ENCODE results near the gene CD81.
"Not testable (repeated sequence)": the region's sequence is repeated elsewhere in the genome, so short reads cannot be mapped to it uniquely, and the experiment has no call there.

CD81 gene

DNA sequence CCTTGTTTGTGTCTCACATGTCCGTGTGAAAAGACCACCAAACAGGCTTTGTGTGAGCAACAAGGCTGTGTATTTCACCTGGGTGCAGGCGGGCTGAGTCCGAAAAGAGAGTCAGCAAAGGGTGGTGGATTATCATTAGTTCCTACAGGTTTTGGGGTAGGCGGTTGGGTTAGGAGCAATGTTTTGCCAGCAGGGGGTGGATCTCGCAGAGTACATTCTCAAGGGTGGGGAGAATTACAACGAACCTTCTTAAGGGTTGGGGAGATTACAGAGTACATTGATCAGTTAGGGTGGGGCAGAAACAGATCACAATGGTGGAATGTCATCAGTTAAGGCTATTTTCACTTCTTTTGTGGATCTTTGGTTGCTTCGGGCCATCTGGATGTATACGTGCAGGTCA lies 38.4 kb upstream of the CD81 start:
- not testable (repeated sequence) for DNase-seq (ENCODE audit: low read depth); H3K4me3 ChIP-seq (ENCODE audit: low read depth, low read length)

- DNase-seq (ENCODE audit: low read depth): no peak
- TF ChIP-seq MYC (IDR thresholded peaks at IDR 0.05; ENCODE audit: low read depth, low read length) (no peak), POLR2A (IDR thresholded peaks at IDR 0.05; ENCODE audit: extremely low read depth, insufficient read length) (no peak), MAX (IDR thresholded peaks at IDR 0.05; ENCODE audit: low read depth, low read length) (no peak)
- TF ChIP-seq, protein P1, sequence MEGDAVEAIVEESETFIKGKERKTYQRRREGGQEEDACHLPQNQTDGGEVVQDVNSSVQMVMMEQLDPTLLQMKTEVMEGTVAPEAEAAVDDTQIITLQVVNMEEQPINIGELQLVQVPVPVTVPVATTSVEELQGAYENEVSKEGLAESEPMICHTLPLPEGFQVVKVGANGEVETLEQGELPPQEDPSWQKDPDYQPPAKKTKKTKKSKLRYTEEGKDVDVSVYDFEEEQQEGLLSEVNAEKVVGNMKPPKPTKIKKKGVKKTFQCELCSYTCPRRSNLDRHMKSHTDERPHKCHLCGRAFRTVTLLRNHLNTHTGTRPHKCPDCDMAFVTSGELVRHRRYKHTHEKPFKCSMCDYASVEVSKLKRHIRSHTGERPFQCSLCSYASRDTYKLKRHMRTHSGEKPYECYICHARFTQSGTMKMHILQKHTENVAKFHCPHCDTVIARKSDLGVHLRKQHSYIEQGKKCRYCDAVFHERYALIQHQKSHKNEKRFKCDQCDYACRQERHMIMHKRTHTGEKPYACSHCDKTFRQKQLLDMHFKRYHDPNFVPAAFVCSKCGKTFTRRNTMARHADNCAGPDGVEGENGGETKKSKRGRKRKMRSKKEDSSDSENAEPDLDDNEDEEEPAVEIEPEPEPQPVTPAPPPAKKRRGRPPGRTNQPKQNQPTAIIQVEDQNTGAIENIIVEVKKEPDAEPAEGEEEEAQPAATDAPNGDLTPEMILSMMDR (IDR thresholded peaks at IDR 0.05; ENCODE audit: low read depth, low read length): no peak
- H3K4me3 ChIP-seq (ENCODE audit: low read depth, low read length): no peak overlapping the region
Observed at GRCh38 chr11:2342557-2342956, 34.6 kb upstream of the CD81 start.

- TF ChIP-seq MYC (IDR thresholded peaks at IDR 0.05; ENCODE audit: low read depth, low read length) (no peak), MAX (IDR thresholded peaks at IDR 0.05; ENCODE audit: low read depth, low read length) (no peak), POLR2A (IDR thresholded peaks at IDR 0.05; ENCODE audit: extremely low read depth, insufficient read length) (no peak)
- TF ChIP-seq, protein P1 (IDR thresholded peaks at IDR 0.05; ENCODE audit: low read depth, low read length): no peak
- DNase-seq (ENCODE audit: low read depth): no peak
- no peak overlapping the region for H3K4me3 ChIP-seq (ENCODE audit: low read depth, low read length)
Observed at GRCh38 chr11:2342981-2343380, 34.1 kb upstream of the CD81 start.

DNA sequence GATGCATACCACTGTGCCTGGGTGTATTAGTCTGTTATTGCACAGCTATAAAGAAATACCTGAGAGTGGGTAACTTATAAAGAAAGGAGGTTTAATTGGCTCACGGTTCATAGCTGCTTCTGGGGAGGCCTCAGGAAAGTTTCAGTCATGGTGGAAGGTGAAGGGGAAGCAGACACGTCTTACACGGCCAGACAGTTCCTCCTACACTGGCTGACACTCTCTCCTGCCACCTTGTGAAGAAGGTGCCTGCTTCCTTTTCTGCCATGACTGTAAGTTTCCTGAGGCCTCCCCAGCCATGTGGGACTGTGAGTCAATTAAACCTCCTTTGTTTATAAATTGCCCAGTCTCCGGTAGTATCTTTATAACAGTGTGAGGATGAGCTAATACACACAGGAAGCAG lies 33.6 kb upstream of the CD81 start:
- no peak for DNase-seq (ENCODE audit: low read depth)
- H3K4me3 ChIP-seq (ENCODE audit: low read depth, low read length): no peak overlapping the region
- TF ChIP-seq MYC (IDR thresholded peaks at IDR 0.05; ENCODE audit: low read depth, low read length) (no peak), POLR2A (IDR thresholded peaks at IDR 0.05; ENCODE audit: extremely low read depth, insufficient read length) (no peak)
- TF ChIP-seq, protein P1 (IDR thresholded peaks at IDR 0.05; ENCODE audit: low read depth, low read length): no peak

- H3K4me3 ChIP-seq (ENCODE audit: low read depth, low read length): no peak overlapping the region
- TF ChIP-seq MAX (IDR thresholded peaks at IDR 0.05; ENCODE audit: low read depth, low read length) (no peak), MYC (IDR thresholded peaks at IDR 0.05; ENCODE audit: low read depth, low read length) (no peak), POLR2A (IDR thresholded peaks at IDR 0.05; ENCODE audit: extremely low read depth, insufficient read length) (no peak)
- TF ChIP-seq, protein P1 (IDR thresholded peaks at IDR 0.05; ENCODE audit: low read depth, low read length): no peak
Observed at GRCh38 chr11:2345050-2345449, 32.1 kb upstream of the CD81 start.

DNA sequence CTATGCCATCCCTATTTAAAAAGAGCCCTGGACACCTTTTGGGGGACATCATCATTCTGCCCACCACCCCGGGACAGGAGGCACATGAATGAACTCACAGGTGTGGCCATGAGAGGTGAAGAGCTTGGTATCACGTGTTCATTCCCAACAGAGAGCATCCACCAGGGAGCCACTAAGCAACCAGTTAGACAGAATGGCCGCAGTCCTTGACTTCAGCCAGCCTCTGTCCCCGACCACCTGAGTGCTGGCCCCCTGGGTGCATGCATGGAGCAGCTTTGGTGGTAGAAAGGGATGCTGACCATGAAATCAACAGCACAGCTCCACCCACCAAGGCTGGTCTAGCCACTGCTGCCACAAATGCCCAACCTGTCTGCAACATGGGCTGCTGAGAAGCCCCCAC lies 31.1 kb upstream of the CD81 start:
- TF ChIP-seq, protein P1 (IDR thresholded peaks at IDR 0.05; ENCODE audit: low read depth, low read length): no peak
- no peak for TF ChIP-seq MYC (IDR thresholded peaks at IDR 0.05; ENCODE audit: low read depth, low read length)
- no peak for TF ChIP-seq POLR2A (IDR thresholded peaks at IDR 0.05; ENCODE audit: extremely low read depth, insufficient read length)
- no peak for TF ChIP-seq MAX (IDR thresholded peaks at IDR 0.05; ENCODE audit: low read depth, low read length)
- DNase-seq (ENCODE audit: low read depth): no peak
- no peak overlapping the region for H3K4me3 ChIP-seq (ENCODE audit: low read depth, low read length)

More at GRCh38 chr11:2345050-2345449, 32.1 kb upstream of the CD81 start:
- no peak for DNase-seq (ENCODE audit: low read depth)
